Peyer's patch (tissue), 4 donors: ENCODE data around the gene TARP.

ENCODE experiments used
- POLR2A ChIP-seq, 2 donors: fragments of 450-650 bp; IDR thresholded peaks; one replicate each; pipeline ENCODE4 v1.5.1; 2017; ENCODE audit warnings: antibody characterized with exemption in 2 of 2, mild to moderate bottlenecking in 2 of 2, moderate library complexity in 2 of 2
- TF ChIP-seq, protein P1 (sequence below), 6 experiments: fragments of 450-650 bp in 4 of 6; fragments of 200-600 bp in 2 of 6; sonication (generic) in 1 of 6; IDR thresholded peaks; one replicate each; pipeline ENCODE4 v1.5.1; 2017 to 2019; ENCODE audit warnings: antibody characterized with exemption in 6 of 6, mild to moderate bottlenecking in 3 of 6, moderate library complexity in 1 of 6

DNA sequence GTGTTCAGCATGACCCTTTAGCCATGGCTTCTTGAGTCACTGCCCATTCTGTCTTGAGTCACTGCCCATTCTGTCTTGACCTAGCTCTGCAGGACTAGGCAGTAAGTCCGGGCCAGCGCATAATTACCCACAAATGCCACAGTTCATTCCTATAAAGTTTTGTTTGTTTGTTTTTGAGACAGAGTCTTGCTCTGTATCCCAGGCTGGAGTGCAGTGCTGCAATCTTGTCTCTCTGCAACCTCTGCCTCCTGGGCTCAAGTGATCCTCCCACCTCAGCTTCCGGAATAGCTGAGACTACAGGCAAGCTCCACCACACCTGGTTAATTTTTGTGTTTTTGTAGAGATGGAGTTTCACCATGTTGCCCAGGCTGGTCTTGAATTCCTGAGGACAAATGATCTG is 32.7 kb upstream of the TARP start:
- TF ChIP-seq, protein P1, sequence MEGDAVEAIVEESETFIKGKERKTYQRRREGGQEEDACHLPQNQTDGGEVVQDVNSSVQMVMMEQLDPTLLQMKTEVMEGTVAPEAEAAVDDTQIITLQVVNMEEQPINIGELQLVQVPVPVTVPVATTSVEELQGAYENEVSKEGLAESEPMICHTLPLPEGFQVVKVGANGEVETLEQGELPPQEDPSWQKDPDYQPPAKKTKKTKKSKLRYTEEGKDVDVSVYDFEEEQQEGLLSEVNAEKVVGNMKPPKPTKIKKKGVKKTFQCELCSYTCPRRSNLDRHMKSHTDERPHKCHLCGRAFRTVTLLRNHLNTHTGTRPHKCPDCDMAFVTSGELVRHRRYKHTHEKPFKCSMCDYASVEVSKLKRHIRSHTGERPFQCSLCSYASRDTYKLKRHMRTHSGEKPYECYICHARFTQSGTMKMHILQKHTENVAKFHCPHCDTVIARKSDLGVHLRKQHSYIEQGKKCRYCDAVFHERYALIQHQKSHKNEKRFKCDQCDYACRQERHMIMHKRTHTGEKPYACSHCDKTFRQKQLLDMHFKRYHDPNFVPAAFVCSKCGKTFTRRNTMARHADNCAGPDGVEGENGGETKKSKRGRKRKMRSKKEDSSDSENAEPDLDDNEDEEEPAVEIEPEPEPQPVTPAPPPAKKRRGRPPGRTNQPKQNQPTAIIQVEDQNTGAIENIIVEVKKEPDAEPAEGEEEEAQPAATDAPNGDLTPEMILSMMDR (IDR thresholded peaks at IDR 0.05) = no peak
- TF ChIP-seq POLR2A (IDR thresholded peaks at IDR 0.05) = no peak
